ENCODE data around the gene HCN2. TPM values are rescaled to one million over a fixed set of nuclear protein-coding genes. Genes with fewer than 3 reads are reported as not detected.

Gene HCN2
- total RNA-seq, 2 experiments from 2014 or later, result 1.0 to 1.2 TPM

DNA sequence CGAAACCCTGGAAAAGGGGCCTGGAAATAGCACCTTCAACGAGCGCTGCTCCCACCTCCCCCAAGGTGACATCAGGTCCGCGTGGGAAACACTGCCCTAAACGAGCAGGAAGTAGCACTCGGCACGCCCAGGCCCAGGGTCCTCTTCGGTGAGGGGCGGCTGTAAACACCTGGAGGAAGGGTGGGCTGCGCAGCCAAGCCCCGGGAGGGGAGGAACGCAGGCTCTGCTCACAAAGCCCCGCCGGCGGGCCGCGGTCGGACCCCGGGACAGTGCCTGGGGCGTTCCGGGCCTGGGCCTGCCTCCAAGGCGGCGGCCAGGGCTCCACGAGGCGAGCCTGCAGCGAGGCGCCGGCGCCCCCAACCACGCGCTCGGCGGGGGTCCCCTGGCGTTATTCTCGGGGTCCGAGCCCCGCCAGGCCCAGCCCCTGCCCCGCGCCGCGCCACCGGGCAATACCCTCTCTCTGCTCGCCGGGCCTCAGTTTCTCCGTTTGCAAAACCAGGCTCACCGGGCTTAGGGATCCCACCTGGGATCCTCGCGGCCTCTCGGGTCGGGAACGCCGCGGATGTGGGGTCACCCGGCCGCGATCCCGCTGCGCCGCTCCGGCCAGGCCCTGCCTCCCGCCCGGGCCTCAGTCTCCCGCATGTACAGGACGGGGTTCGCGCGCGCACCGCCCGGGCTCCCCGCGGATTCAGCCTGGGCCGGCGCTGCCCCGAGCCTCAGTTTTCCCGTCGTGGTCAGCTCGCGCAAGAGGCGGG lies 72.7 kb downstream of the HCN2 start:
- POLR2A ChIA-PET, result interaction anchor here (1.0 to 2.2 kb wide), 7 partner anchors 15 to 136 kb away, joined by 3 to 21 read pairs (median 5); partner anchors contain the start of genes BSG and POLRMT

DNA sequence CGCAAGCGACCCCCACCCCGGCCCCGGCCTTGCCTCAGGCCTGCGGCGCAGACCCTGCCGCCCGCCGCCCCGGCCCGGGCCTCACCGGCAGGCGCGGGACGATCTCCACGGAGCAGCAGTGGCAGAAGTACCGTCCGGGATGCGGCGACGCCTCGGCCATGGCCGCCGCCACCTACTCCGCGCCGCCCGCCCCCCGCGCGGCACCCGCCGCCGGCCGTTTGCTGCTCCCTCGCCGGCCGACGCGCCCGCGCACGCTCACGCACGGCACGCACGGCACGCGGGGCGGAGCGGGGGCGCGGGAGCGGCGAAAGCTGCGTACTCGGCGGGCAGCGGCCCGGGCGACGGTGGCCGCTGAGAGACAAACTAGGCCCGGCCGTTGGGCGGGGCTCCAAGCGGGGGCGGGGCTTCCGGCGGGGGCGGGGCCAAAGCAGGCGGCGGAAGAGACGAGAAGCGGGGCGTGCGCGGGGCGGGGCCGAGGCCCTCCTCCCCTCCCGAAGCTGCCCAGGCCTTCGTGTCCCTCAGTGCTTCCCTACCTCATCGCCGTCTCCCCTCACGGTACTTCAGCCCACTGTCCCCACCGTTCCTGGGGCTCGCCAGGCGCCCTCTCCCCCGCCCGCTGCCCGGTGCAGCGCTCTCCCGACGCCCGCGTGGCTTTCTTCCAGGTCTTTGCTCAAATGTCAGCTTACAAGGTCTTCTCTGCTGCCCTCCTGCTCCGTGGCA lies 73.4 kb downstream of the HCN2 start, which contains the start of gene RNF126:
RNF126 (minus strand) TSS at position 253 of the 720 bp plus-strand sequence; CDS start at position 160, 93 bp downstream.
- H3K4me1 Mint-ChIP-seq, result peaks cover 23% of the 10 kb centered on the region
- POLR2A ChIA-PET, result interaction anchor here (0.8 to 2.2 kb wide), 11 partner anchors 14 to 152 kb away, joined by 3 to 21 read pairs (median 5); partner anchors contain the start of genes BSG and POLRMT
- peak; percentile 51 for ATAC-seq (ENCODE audit: low read depth)
- H3K27me3 Mint-ChIP-seq, result no peaks in the 10 kb centered on the region
- H3K36me3 Mint-ChIP-seq, result peaks cover 8% of the 10 kb centered on the region
- peak within 1 kb of the TSS; percentile 93 for H3K4me3 Mint-ChIP-seq
- H3K27ac Mint-ChIP-seq, result peak within 1 kb of the TSS; percentile 95
- H3K9me3 Mint-ChIP-seq, result no peaks in the 10 kb centered on the region
- DNase-seq, result peak; percentile 93

More for the DNA sequence above, 72.7 kb downstream of the HCN2 start:
- Mint-ChIP-seq H3K27me3 (no peaks in the 10 kb centered on the region), H3K4me1 (peaks cover 23% of the 10 kb centered on the region), H3K27ac (peak overlapping the region; percentile 95), H3K9me3 (no peaks in the 10 kb centered on the region), H3K4me3 (peak overlapping the region; percentile 93), H3K36me3 (peaks cover 8% of the 10 kb centered on the region)
- peak; percentile 38 for ATAC-seq (ENCODE audit: low read depth)
- peak; percentile 77 for DNase-seq

DNA sequence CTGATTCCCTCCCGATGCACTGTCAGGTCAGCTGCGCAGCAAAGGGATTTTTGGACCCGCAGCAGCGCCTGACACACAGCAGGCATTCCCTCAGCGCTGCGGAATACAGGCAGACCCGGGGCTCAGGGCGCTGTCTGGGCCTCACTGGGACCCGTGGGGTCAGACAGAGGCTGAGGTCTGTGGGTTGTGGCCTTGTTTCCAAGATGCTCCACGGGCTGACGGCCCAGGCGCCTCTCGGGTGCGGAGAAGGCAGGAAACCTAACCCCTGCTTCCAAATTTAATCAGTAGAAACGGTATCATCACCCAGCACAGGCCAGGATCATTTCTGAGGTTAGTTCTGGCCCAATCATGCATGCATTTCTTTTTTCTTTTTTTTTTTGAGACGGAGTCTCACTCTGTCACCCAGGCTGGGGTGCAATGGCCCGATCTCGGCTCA lies 74.0 kb downstream of the HCN2 start:
- H3K4me1 Mint-ChIP-seq, result peaks cover 23% of the 10 kb centered on the region
- peak overlapping the region; percentile 88 for H3K4me3 Mint-ChIP-seq
- H3K27me3 Mint-ChIP-seq, result peaks cover 6% of the 10 kb centered on the region
- POLR2A ChIA-PET, result interaction anchor here (0.8 to 2.2 kb wide), 11 partner anchors 14 to 153 kb away, joined by 3 to 21 read pairs (median 5); partner anchors contain the start of genes BSG and POLRMT
- H3K36me3 Mint-ChIP-seq, result peaks cover 8% of the 10 kb centered on the region
- ATAC-seq (ENCODE audit: low read depth), result no peak
- H3K27ac Mint-ChIP-seq, result peak overlapping the region; percentile 85
- no peaks in the 10 kb centered on the region for H3K9me3 Mint-ChIP-seq
- DNase-seq, result no peak

DNA sequence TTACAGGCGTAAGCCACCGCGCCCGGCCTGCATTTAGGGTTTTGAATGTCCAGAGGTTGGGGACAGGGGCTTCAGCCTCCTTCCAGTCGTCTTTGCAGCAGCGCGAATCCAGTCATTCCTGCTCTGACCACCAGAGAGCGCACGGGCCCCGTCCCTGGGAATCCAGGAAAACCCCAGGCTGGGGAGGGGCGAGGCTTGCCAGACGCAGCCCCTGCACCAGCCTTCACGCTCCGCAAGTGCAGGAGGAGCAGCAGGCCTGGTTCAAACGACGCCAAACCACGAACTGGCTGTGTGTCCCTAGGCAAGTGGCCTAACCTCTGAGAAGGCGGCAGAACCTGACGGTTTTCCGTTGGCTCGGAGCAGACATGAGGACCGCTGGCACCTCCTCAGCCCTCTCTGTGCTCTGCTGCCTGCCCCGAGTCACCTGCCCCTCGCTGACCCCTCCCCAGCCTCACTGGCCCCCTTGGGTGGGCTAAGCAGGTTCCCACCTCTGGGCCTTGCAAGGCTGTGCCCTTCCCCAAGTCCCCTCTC lies 75.3 kb downstream of the HCN2 start:
- Mint-ChIP-seq H3K9me3 (no peaks in the 10 kb centered on the region), H3K36me3 (peaks cover 6% of the 10 kb centered on the region), H3K4me3 (peak overlapping the region; percentile 45), H3K4me1 (peaks cover 16% of the 10 kb centered on the region), H3K27ac (peak overlapping the region; percentile 85), H3K27me3 (peaks cover 13% of the 10 kb centered on the region)
- POLR2A ChIA-PET, result interaction anchor here (0.7 kb wide), 2 partner anchors 72 to 576 kb away, joined by 4 read pairs; no protein-coding TSS in a partner anchor
- ATAC-seq (ENCODE audit: low read depth) (no peak), DNase-seq (peak; percentile 79)

Other genes starting within 250 kb of the HCN2 start
- gene MIER2, start 245.1 kb upstream of the HCN2 start, total RNA-seq, result 10 to 100 TPM; 23.4 to 24.9 TPM
- gene C2CD4C, start 180.7 kb upstream of the HCN2 start, total RNA-seq, result not detected
- under 1 TPM; 0.40 to 0.53 TPM for gene SHC2, start 128.8 kb upstream of the HCN2 start, total RNA-seq
- gene MADCAM1, start 93.4 kb upstream of the HCN2 start, total RNA-seq, result 1 to 10 TPM in 1 of 2 experiments, under 1 TPM in 1; 0.44 to 1.0 TPM
- gene TPGS1, start 82.4 kb upstream of the HCN2 start, total RNA-seq, result 10 to 100 TPM; 27.0 to 27.2 TPM
- 10 to 100 TPM; 49.2 to 51.5 TPM for gene CDC34, start 58.1 kb upstream of the HCN2 start, total RNA-seq
- 10 to 100 TPM; 81.5 to 84.5 TPM for gene GZMM, start 45.8 kb upstream of the HCN2 start, total RNA-seq
- gene BSG, start 17.3 kb upstream of the HCN2 start, total RNA-seq, result 100 to 1,000 TPM; 183 to 196 TPM
- gene POLRMT, start 43.7 kb downstream of the HCN2 start, total RNA-seq, result 10 to 100 TPM; 63.2 to 65.1 TPM
- 1 to 10 TPM in 1 of 2 experiments, under 1 TPM in 1; 0.72 to 1.1 TPM for gene FGF22, start 50.0 kb downstream of the HCN2 start, total RNA-seq
- 10 to 100 TPM; 79.0 to 84.8 TPM for gene RNF126, start 73.3 kb downstream of the HCN2 start, total RNA-seq
- gene FSTL3, start 86.5 kb downstream of the HCN2 start, total RNA-seq, result 1 to 10 TPM; 2.6 to 2.9 TPM
- gene PRSS57, start 105.6 kb downstream of the HCN2 start, total RNA-seq, result not detected
- gene PALM, start 119.1 kb downstream of the HCN2 start, total RNA-seq, result not detected
- not detected for gene MISP, start 161.2 kb downstream of the HCN2 start, total RNA-seq
- gene PTBP1, start 207.6 kb downstream of the HCN2 start, total RNA-seq, result 100 to 1,000 TPM; 400 to 411 TPM
- not detected for gene PLPPR3, start 232.1 kb downstream of the HCN2 start, total RNA-seq
- gene AZU1, start 238.0 kb downstream of the HCN2 start, total RNA-seq, result under 1 TPM in 1 of 2 experiments, not detected in 1; 0.25 TPM

Data from activated naive CD8-positive, alpha-beta T cell treated with anti-CD3 and anti-CD28 coated beads, Interleukin-2, amount 10 ng/mL, durations not matched to agents 7 days and 5 days (primary cell).